T-helper 2 cell treated with Interferon-gamma antibody and Interleukin-4, amounts not matched to agents 100 ng/mL and 5 ng/mL, for 36 hours (primary cell): ENCODE results near the gene PTMA. TPM values are rescaled to one million over a fixed set of nuclear protein-coding genes. Genes with fewer than 3 reads are reported as not detected.

Source experiments
- intact Hi-C: fragments of 100-400 bp; cut with micrococcal nuclease; formaldehyde crosslinking; loops from one replicate; pipeline ENCODE4 v1.15.1; 2023
- total RNA-seq: library from RNA; stranded (reverse); gene quantifications from 2 replicates; pipeline ENCODE4 v1.2.3, GENCODE V29; 2022

Gene PTMA
- total RNA-seq, 1 donor from 2014 or later, result 2,458 TPM

GRCh38 chr2:231674587-231675338, 33.6 kb upstream of the PTMA start:
- intact Hi-C loops, result loop anchor here (1.0 kb wide), 1 partner anchor 62 kb away; no protein-coding TSS in a partner anchor

- intact Hi-C loops, result loop anchor here (2.0 kb wide), 2 partner anchors 27 to 31 kb away; no protein-coding TSS in a partner anchor
Measured at GRCh38 chr2:231676243-231676642, 32.1 kb upstream of the PTMA start.

GRCh38 chr2:231677632-231678104, 30.7 kb upstream of the PTMA start:
- intact Hi-C loops, result loop anchor here (1.0 to 2.0 kb wide), 4 partner anchors 15 to 38 kb away; no protein-coding TSS in a partner anchor

GRCh38 chr2:231679908-231680284, 28.4 kb upstream of the PTMA start:
- intact Hi-C loops, result no loop called here

GRCh38 chr2:231680285-231680991, 27.9 kb upstream of the PTMA start:
- intact Hi-C loops, result no loop called here

GRCh38 chr2:231680992-231681852, 27.1 kb upstream of the PTMA start:
- intact Hi-C loops, result no loop called here

GRCh38 chr2:231682603-231683291, 25.6 kb upstream of the PTMA start:
- intact Hi-C loops, result no loop called here

GRCh38 chr2:231683292-231684235, 24.8 kb upstream of the PTMA start:
- intact Hi-C loops, result no loop called here

- intact Hi-C loops, result no loop called here
Measured at GRCh38 chr2:231684314-231685223, 23.8 kb upstream of the PTMA start.

GRCh38 chr2:231685349-231686191, 22.8 kb upstream of the PTMA start:
- intact Hi-C loops, result no loop called here

- intact Hi-C loops, result no loop called here
Measured at GRCh38 chr2:231686192-231687100, 21.9 kb upstream of the PTMA start.

GRCh38 chr2:231687133-231687852, 21.0 kb upstream of the PTMA start:
- intact Hi-C loops, result no loop called here

GRCh38 chr2:231687961-231688360, 20.4 kb upstream of the PTMA start:
- intact Hi-C loops, result no loop called here

- intact Hi-C loops, result no loop called here
Measured at GRCh38 chr2:231688719-231689118, 19.6 kb upstream of the PTMA start.

GRCh38 chr2:231689124-231689893, 19.0 kb upstream of the PTMA start:
- intact Hi-C loops, result no loop called here
